Activated CD8-positive, alpha-beta memory T cell treated with anti-CD3 and anti-CD28 coated beads, Interleukin-2, amount 50 U/mL, for 48 hours (primary cell): Measurements from ENCODE around the gene C11orf71.

Experiments used
- DNase-seq: peaks from one replicate; pipeline ENCODE4 v3.0.0-alpha.2; 2020

C11orf71 gene

GRCh38 chr11:114400216-114400914, at the start of gene C11orf71, which contains the start of gene RBM7:
C11orf71 (minus strand) TSS chr11:114400511; CDS start chr11:114400331, 180 bp downstream.
RBM7 (plus strand) TSS chr11:114400666; CDS start chr11:114400672, 6 bp downstream.
- DNase-seq: peak; percentile 98

GRCh38 chr11:114449845-114450244, 49.5 kb upstream of the C11orf71 start:
- DNase-seq: no peak

GRCh38 chr11:114448749-114449482, 48.6 kb upstream of the C11orf71 start:
- DNase-seq: no peak

GRCh38 chr11:114447892-114448291, 47.6 kb upstream of the C11orf71 start:
- no peak for DNase-seq

GRCh38 chr11:114447444-114447843, 47.1 kb upstream of the C11orf71 start:
- DNase-seq: no peak

GRCh38 chr11:114442536-114442935, 42.2 kb upstream of the C11orf71 start:
- DNase-seq: no peak

GRCh38 chr11:114441921-114442320, 41.6 kb upstream of the C11orf71 start:
- no peak for DNase-seq

GRCh38 chr11:114440971-114441763, 40.9 kb upstream of the C11orf71 start:
- no peak for DNase-seq

GRCh38 chr11:114440121-114440860, 40.0 kb upstream of the C11orf71 start:
- DNase-seq: no peak

- DNase-seq: peak; percentile 94
Measured at GRCh38 chr11:114439229-114440120, 39.2 kb upstream of the C11orf71 start, which contains the start of gene REXO2. REXO2 (plus strand) TSS chr11:114439467; CDS start chr11:114439529, 62 bp downstream.

GRCh38 chr11:114438303-114438702, 38.0 kb upstream of the C11orf71 start:
- DNase-seq: no peak

GRCh38 chr11:114433376-114433775, 33.1 kb upstream of the C11orf71 start:
- no peak for DNase-seq

- no peak for DNase-seq
Measured at GRCh38 chr11:114432893-114433292, 32.6 kb upstream of the C11orf71 start.

- DNase-seq: no peak
Measured at GRCh38 chr11:114430290-114430689, 30.0 kb upstream of the C11orf71 start.

GRCh38 chr11:114426280-114426679, 26.0 kb upstream of the C11orf71 start:
- no peak for DNase-seq

GRCh38 chr11:114416441-114416961, 16.2 kb upstream of the C11orf71 start:
- no peak for DNase-seq

- DNase-seq: no peak
Measured at GRCh38 chr11:114413958-114414357, 13.6 kb upstream of the C11orf71 start.

GRCh38 chr11:114412946-114413345, 12.6 kb upstream of the C11orf71 start:
- DNase-seq: no peak

GRCh38 chr11:114401311-114401710, 1.0 kb upstream of the C11orf71 start:
- no peak for DNase-seq

- DNase-seq: no peak
Measured at GRCh38 chr11:114400915-114401223, 558 bp upstream of the C11orf71 start.

- no peak for DNase-seq
Measured at GRCh38 chr11:114399490-114400215, 658 bp downstream of the C11orf71 start.
